HG03521 (cell line): ENCODE results near the gene GPRC5B.

ENCODE experiments used
- ATAC-seq: cut with Tn5 transposase; IDR thresholded peaks from one replicate; pipeline ENCODE4 v1.9.1; 2021; ENCODE audit warnings: mild to moderate bottlenecking, moderate library complexity; ENCODE audit not compliant: unreplicated experiment

The GPRC5B gene

GRCh38 chr16:19822533-19822932, 62.1 kb downstream of the GPRC5B start:
- ATAC-seq = no peak

DNA sequence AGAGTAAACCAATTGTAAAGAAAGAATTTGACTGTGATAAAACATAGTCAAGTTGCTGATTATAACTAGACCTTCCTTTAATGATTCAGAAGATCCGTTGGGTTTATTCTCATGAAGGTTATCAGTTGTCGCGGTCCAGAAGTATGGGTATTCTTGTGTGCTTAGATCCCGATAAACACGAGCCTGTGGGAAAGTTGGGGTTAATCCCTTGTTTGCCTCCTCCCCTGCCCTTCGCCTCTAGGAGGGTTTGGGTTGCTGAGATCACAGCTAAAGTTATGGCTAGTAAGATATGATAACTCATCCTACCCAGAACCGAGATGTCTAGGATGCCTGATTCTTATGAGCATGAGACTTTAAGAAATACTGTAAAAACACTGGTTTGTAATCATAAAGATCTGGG, 66.8 kb downstream of the GPRC5B start:
- no peak for ATAC-seq

- ATAC-seq = no peak
These were observed 67.5 kb downstream of the GPRC5B start for GRCh38 chr16:19817122-19817521.

GRCh38 chr16:19815418-19815817, 69.2 kb downstream of the GPRC5B start:
- ATAC-seq = no peak

GRCh38 chr16:19812986-19813385, 71.7 kb downstream of the GPRC5B start:
- no peak for ATAC-seq

DNA sequence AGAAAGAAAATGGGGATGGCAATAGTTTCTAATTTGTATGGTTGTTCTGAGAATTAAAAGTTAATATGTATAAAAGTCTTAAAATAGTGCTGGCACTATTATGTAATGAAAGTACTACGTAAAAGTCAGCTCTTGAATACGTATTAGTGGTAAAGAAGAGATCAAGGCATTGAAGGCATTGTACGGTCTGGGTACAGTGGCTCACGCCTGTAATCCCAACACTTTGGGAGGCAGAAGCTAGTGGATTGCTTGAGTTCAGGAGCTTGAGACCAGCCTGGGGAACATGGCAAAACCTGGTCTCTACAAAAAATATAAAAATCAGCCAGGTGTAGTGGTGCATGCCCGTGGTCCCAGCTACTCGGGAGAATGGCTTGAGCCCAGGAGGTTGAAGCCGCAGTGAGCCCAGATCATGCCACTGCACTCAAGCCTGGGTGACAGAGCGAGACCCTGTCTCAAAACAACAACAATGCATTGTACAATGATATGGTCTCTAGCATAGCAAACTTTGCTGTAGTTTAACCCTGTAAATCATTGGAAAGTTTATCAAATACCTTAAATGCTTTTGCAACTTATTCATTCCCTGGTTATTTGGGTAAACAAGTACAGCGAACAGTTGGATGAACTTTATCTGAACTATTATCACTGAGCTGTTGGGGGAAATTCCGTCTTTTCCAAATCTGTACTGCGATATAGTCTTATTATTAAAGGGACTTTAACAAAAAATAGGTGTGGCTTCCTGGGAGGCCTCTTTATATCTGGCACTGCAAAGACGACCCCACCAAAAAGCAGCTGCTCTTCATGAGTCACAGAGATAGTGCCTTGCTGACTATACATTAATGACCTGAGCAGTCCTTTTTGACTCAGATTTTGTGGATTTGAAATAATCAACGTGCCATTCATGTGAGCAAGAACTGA, 73.6 kb downstream of the GPRC5B start:
- no peak for ATAC-seq

- ATAC-seq = no peak
These were observed 75.0 kb downstream of the GPRC5B start for GRCh38 chr16:19809693-19810092.

GRCh38 chr16:19809121-19809635, 75.5 kb downstream of the GPRC5B start:
- no peak for ATAC-seq

GRCh38 chr16:19808061-19808641, 76.5 kb downstream of the GPRC5B start:
- no peak for ATAC-seq
